Measurements from ENCODE around the gene KRTAP4-8.
"Not testable (repeated sequence)": the region's sequence is repeated elsewhere in the genome, so short reads cannot be mapped to it uniquely, and the experiment has no call there.

DNA sequence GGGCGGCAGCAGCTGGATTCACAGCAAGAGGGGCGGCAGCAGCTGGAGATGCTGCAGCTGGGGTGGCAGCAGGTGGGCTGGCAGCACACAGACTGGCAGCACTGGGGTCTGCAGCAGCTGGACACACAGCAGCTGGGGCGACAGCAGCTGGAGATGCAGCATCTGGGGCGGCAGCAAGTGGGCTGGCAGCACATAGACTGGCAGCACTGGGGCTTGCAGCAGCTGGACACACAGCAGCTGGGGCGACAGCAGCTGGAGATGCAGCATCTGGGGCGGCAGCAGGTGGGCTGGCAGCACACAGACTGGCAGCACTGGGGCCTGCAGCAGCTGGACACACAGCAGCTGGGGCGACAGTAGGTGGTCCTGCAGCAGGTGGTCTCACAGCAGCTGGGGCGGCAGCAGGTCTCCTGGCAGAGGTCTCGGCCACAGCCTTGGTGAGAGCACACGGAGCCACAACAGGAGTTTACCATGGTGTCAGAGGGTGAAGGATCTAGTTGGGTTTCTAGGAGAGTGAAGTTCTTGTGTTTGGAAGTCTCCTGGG, 20.0 kb upstream of the KRTAP4-8 start, which contains the start of gene KRTAP4-11:
- not testable (repeated sequence) for TF ChIP-seq EZH2 (IDR thresholded peaks at IDR 0.05; ENCODE audit: borderline replicate concordance)
- TF ChIP-seq, protein P1, sequence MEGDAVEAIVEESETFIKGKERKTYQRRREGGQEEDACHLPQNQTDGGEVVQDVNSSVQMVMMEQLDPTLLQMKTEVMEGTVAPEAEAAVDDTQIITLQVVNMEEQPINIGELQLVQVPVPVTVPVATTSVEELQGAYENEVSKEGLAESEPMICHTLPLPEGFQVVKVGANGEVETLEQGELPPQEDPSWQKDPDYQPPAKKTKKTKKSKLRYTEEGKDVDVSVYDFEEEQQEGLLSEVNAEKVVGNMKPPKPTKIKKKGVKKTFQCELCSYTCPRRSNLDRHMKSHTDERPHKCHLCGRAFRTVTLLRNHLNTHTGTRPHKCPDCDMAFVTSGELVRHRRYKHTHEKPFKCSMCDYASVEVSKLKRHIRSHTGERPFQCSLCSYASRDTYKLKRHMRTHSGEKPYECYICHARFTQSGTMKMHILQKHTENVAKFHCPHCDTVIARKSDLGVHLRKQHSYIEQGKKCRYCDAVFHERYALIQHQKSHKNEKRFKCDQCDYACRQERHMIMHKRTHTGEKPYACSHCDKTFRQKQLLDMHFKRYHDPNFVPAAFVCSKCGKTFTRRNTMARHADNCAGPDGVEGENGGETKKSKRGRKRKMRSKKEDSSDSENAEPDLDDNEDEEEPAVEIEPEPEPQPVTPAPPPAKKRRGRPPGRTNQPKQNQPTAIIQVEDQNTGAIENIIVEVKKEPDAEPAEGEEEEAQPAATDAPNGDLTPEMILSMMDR (IDR thresholded peaks at IDR 0.05; ENCODE audit: poor library complexity) = not testable (repeated sequence)
